GM10266 (cell line): ENCODE measurements around the gene FGF9.

Experiments used
- DNase-seq: peaks from one replicate; pipeline ENCODE4 v3.0.0; 2012; ENCODE audit errors: extremely low spot score
- CTCF ChIP-seq: IDR thresholded peaks from 2 replicates; pipeline ENCODE4 v1.5.1; 2012; ENCODE audit warnings: mild to moderate bottlenecking, low read depth; ENCODE audit not compliant: control insufficient read depth, insufficient read depth; ENCODE audit errors: missing control alignments

Gene FGF9

GRCh38 chr13:21734961-21735360 is 64.1 kb downstream of the FGF9 start:
- no peak for DNase-seq
- TF ChIP-seq CTCF: no peak

DNA sequence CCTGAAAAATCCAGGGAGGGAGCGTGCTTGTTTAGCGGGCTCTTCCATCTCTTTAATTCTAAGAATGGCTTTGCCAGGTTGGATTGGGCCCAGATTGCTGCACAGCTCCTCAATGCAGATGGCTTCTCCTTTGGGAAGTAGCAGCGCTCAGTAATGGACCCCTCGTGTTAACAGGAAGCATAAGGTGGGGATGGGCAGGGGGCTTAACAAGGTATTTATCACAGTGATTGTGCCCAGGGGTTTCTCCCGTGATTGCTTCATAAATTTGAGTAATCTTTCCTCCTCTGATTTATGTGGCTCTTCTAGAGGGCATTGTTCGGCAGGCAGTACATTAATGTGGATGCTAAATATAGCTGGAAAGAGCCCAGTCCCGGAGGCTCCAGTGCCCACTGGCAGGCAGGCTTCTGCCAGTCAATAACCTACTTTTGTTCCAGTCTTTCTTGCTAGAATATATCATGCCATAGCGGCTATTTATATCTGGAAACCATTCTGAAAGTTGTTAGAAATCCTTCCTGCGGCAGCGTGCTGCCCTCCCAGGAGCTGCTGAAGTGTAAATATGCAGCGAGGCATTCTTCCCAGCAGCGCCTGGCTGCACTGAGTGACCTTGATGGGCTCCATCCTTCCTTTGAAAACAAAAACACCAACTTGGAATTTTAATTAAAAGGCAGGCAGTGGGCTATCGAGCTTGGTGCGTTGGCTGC is 65.0 kb downstream of the FGF9 start:
- DNase-seq: no peak
- no peak for TF ChIP-seq CTCF

DNA sequence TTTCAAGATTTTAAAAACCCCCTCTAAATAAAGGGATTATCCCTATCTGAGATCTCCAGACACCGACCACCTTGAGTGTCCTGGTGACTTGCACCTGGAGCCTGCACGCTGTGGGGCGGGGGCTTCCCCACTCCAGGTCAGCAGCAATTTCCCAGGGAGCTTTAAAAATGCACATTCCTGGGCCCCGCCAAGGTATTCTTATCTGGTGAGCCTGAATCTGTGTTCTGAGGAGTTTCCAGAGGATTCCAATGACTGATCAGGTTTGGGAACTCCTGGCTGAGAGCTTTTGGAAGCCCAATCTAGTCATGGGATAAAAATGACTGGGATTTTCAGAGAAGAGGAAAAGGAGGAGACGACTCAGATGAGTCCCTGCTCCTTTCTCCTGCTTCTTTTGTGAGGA is 66.1 kb downstream of the FGF9 start:
- no peak for TF ChIP-seq CTCF
- DNase-seq: no peak

DNA sequence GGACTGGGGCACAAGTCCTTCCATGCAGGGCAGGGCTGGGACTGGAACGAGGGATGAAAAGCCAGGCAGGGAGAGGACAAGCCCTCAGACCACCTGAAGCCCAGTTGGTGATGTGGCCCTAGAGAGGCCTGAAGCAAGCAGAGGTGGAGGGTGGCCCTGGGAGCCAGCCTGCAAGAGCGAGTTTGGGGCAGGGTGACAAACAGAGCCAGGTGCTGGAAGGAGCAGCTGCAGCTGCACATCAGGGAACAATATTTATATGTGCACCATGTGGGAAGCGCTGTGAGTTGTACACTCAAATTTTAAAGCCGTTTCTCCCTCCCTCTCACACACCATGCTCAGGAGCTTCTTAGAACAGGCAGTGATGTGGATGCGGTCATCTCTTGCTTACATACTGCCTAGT is 67.8 kb downstream of the FGF9 start:
- no peak for TF ChIP-seq CTCF
- no peak for DNase-seq

DNA sequence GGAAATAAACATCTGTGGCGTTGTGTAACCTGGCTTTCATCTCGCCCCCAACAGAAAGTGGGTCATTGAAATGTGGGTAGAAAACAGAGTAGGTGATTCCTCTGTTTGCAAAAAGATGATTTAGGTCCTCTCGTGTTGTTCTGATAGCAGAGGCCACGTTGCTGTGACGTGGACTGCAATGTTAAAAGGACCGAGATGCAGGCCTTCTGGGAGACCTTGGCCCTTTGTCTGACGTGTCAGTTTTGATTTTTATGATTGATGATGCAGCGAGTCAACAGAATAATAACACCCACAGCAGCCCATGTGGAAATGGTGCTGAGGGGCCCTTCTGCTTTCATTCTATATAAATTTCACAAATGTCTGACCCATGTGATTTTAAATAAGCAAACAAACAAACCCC is 68.9 kb downstream of the FGF9 start:
- TF ChIP-seq CTCF: no peak
- no peak for DNase-seq

- TF ChIP-seq CTCF: no peak
- DNase-seq: no peak
These were observed 70.6 kb downstream of the FGF9 start for GRCh38 chr13:21741396-21741979.

DNA sequence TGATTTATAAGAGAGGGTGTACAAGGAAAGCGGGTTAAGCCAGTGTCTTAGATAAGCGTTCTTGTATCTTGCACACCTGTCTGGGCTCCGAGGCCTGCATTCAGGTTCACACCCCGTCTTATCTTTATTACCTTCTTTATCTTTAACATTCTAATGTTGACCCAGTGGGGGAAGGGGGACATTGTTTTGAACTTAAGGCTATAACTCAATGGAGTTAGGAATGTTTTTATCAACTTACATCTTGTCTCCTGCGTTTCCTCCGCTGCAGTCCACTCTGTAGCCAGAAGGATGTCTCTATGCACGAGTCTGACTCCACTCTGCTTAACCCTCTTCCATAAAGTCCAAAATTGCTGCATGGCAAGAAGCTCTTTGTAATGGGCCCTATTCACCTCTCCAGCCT is 71.2 kb downstream of the FGF9 start:
- no peak for TF ChIP-seq CTCF
- DNase-seq: no peak
